ENCODE measurements around the gene LRRC8C.

- TF ChIP-seq CTCF (IDR thresholded peaks at IDR 0.05; ENCODE audit: insufficient read depth, low read length, poor library complexity, severe bottlenecking): no peak
- no peak for TF ChIP-seq EZH2phosphoT487 (conservative IDR thresholded peaks at IDR 0.05; ENCODE audit: low read length)
These were observed 75.9 kb downstream of the LRRC8C start for GRCh38 chr1:89708751-89709375.
